SK-N-SH treated with all-trans-retinoic acid at 6 μM for 48 hours (cell line): ENCODE results near the gene TSPAN9.

Source experiments
- ATAC-seq: fragments of 200-7000 bp; cut with Tn5 transposase; 3 replicates; pipeline ENCODE4 v1.9.1; 2020; ENCODE audit warnings: mild to moderate bottlenecking, moderate library complexity
- ARNTL ChIP-seq: fragments of 450-650 bp; formaldehyde crosslinking; IDR thresholded peaks from 2 replicates; pipeline ENCODE4 v1.5.0; 2020; ENCODE audit warnings: low read depth, mild to moderate bottlenecking, moderate library complexity, borderline replicate concordance
- BACH2 ChIP-seq: fragments of 250-450 bp; sonication (Bioruptor Pico); IDR thresholded peaks from 2 replicates; pipeline ENCODE4 v1.9.0; 2021; ENCODE audit warnings: mild to moderate bottlenecking, borderline replicate concordance
- CREB5 ChIP-seq: fragments of 250-450 bp; sonication (Bioruptor Pico); IDR thresholded peaks from 2 replicates; pipeline ENCODE4 v1.5.1; 2020; ENCODE audit warnings: low read depth, mild to moderate bottlenecking, moderate library complexity
- CSDC2 ChIP-seq: fragments of 250-450 bp; sonication (Bioruptor Pico); IDR thresholded peaks from 2 replicates; pipeline ENCODE4 v1.5.0; 2020; ENCODE audit warnings: mild to moderate bottlenecking, moderate library complexity
- CSRNP3 ChIP-seq: fragments of 250-450 bp; sonication (Bioruptor Pico); IDR thresholded peaks from 2 replicates; pipeline ENCODE4 v1.5.1; 2021; ENCODE audit warnings: mild to moderate bottlenecking, moderate library complexity
- ESRRG ChIP-seq: fragments of 250-450 bp; sonication (Bioruptor Pico); IDR thresholded peaks from 2 replicates; pipeline ENCODE4 v1.6.1; 2021; ENCODE audit warnings: mild to moderate bottlenecking
- ISL1 ChIP-seq: fragments of 250-450 bp; sonication (Bioruptor Pico); IDR thresholded peaks from 2 replicates; pipeline ENCODE4 v2.1.2; 2022; ENCODE audit warnings: mild to moderate bottlenecking, moderate library complexity
- OSR1 ChIP-seq: fragments of 250-450 bp; sonication (Bioruptor Pico); IDR thresholded peaks from 2 replicates; pipeline ENCODE4 v1.8.0; 2022; ENCODE audit warnings: moderate library complexity, mild to moderate bottlenecking, inconsistent platforms
- PATZ1 ChIP-seq: fragments of 250-450 bp; sonication (Bioruptor Pico); IDR thresholded peaks from 2 replicates; pipeline ENCODE4 v1.8.0; 2020; ENCODE audit warnings: mild to moderate bottlenecking, moderate library complexity, borderline replicate concordance
- POU6F1 ChIP-seq: fragments of 250-450 bp; sonication (Bioruptor Pico); IDR thresholded peaks from 2 replicates; pipeline ENCODE4 v1.8.0; 2021; ENCODE audit warnings: low read depth, mild to moderate bottlenecking, moderate library complexity, borderline replicate concordance
- PPARA ChIP-seq: fragments of 250-450 bp; sonication (Bioruptor Pico); IDR thresholded peaks from 2 replicates; pipeline ENCODE4 v1.5.0; 2020; ENCODE audit warnings: mild to moderate bottlenecking, borderline replicate concordance
- RARB ChIP-seq: fragments of 250-450 bp; sonication (Bioruptor Pico); IDR thresholded peaks from 2 replicates; pipeline ENCODE4 v1.8.0; 2021; ENCODE audit warnings: mild to moderate bottlenecking, moderate library complexity
- SNAI2 ChIP-seq: fragments of 250-450 bp; sonication (Bioruptor Pico); IDR thresholded peaks from 2 replicates; pipeline ENCODE4 v1.5.0; 2020; ENCODE audit warnings: mild to moderate bottlenecking, moderate library complexity
- TCF4 ChIP-seq: fragments of 250-450 bp; sonication (Bioruptor Pico); IDR thresholded peaks from 2 replicates; pipeline ENCODE4 v1.8.0; 2021; ENCODE audit warnings: mild to moderate bottlenecking, moderate library complexity, borderline replicate concordance
- TOX ChIP-seq: fragments of 250-450 bp; sonication (Bioruptor Pico); IDR thresholded peaks from 2 replicates; pipeline ENCODE4 v1.8.0; 2021; ENCODE audit warnings: mild to moderate bottlenecking, moderate library complexity, borderline replicate concordance
- TSHZ2 ChIP-seq: fragments of 250-450 bp; sonication (Bioruptor Pico); IDR thresholded peaks from 2 replicates; pipeline ENCODE4 v1.5.0; 2020; ENCODE audit warnings: mild to moderate bottlenecking, moderate library complexity
- ZC3H10 ChIP-seq: fragments of 250-450 bp; sonication (Bioruptor Pico); IDR thresholded peaks from 2 replicates; pipeline ENCODE4 v1.5.1; 2021; ENCODE audit warnings: mild to moderate bottlenecking, moderate library complexity
- ZFP3 ChIP-seq: fragments of 250-450 bp; sonication (Bioruptor Pico); IDR thresholded peaks from 2 replicates; pipeline ENCODE4 v1.5.0; 2020; ENCODE audit warnings: mild to moderate bottlenecking, moderate library complexity
- ZFP30 ChIP-seq: fragments of 450-650 bp; formaldehyde crosslinking; IDR thresholded peaks from 2 replicates; pipeline ENCODE4 v1.5.0; 2022; ENCODE audit warnings: mild to moderate bottlenecking, moderate library complexity
- ZNF565 ChIP-seq: fragments of 450-650 bp; formaldehyde crosslinking; conservative IDR thresholded peaks from 2 replicates; pipeline ENCODE4 v1.5.0; 2020; ENCODE audit warnings: low read depth, mild to moderate bottlenecking, moderate library complexity
- ZNF70 ChIP-seq: fragments of 450-650 bp; formaldehyde crosslinking; IDR thresholded peaks from 2 replicates; pipeline ENCODE4 v1.5.0; 2020; ENCODE audit warnings: mild to moderate bottlenecking, moderate library complexity
- ZNF8 ChIP-seq: fragments of 450-650 bp; formaldehyde crosslinking; IDR thresholded peaks from 2 replicates; pipeline ENCODE4 v1.5.0; 2020; ENCODE audit warnings: mild to moderate bottlenecking, moderate library complexity

TSPAN9 gene

GRCh38 chr12:3101309-3102024 lies 24.3 kb downstream of the TSPAN9 start:
- no peak for ATAC-seq
- TF ChIP-seq ZNF565 (CRISPR knock-in tag) (no peak), SNAI2 (CRISPR knock-in tag) (no peak), ESRRG (CRISPR knock-in tag) (no peak), PATZ1 (CRISPR knock-in tag) (no peak), ZFP30 (CRISPR knock-in tag) (no peak), ISL1 (no peak), ZC3H10 (no peak), BACH2 (CRISPR knock-in tag) (no peak), ZNF70 (CRISPR knock-in tag) (no peak), TOX (no peak), POU6F1 (CRISPR knock-in tag) (no peak), OSR1 (CRISPR knock-in tag) (no peak)
- TF ChIP-seq, all 23 proteins: peak for 0

GRCh38 chr12:3102771-3103410 lies 25.7 kb downstream of the TSPAN9 start:
- ATAC-seq, result no peak
- no peak for TF ChIP-seq BACH2 (CRISPR knock-in tag)
- TF ChIP-seq CSRNP3 (CRISPR knock-in tag), result no peak
- TF ChIP-seq ZC3H10, result no peak
- TF ChIP-seq TOX, result no peak
- TF ChIP-seq ZNF70 (CRISPR knock-in tag), result no peak

GRCh38 chr12:3103806-3104205 lies 26.6 kb downstream of the TSPAN9 start:
- ATAC-seq, result no peak
- no peak for TF ChIP-seq POU6F1 (CRISPR knock-in tag)
- TF ChIP-seq ISL1, result no peak
- TF ChIP-seq OSR1 (CRISPR knock-in tag), result no peak
- no peak for TF ChIP-seq TCF4
- TF ChIP-seq ESRRG (CRISPR knock-in tag), result no peak
- TF ChIP-seq TSHZ2 (CRISPR knock-in tag), result no peak
- TF ChIP-seq CSDC2 (CRISPR knock-in tag), result no peak
- TF ChIP-seq PPARA (CRISPR knock-in tag), result no peak
- TF ChIP-seq ZNF565 (CRISPR knock-in tag), result no peak
- no peak for TF ChIP-seq CSRNP3 (CRISPR knock-in tag)
- no peak for TF ChIP-seq PATZ1 (CRISPR knock-in tag)
- no peak for TF ChIP-seq BACH2 (CRISPR knock-in tag)
- no peak for TF ChIP-seq ZNF8 (CRISPR knock-in tag)
- TF ChIP-seq ZFP3, result no peak
- no peak for TF ChIP-seq ARNTL (CRISPR knock-in tag)
- TF ChIP-seq RARB (CRISPR knock-in tag), result no peak
- TF ChIP-seq CREB5, result no peak
